ENCODE measurements around the gene ATP1A2. TPM values are rescaled to one million over a fixed set of nuclear protein-coding genes. Genes with fewer than 3 reads are reported as not detected.
A peak's percentile ranks its signal among the peaks of the same experiment; 100 is the strongest.

Gene ATP1A2
- not detected in 2 replicates for total RNA-seq (2014; rRNA removed; shearing (Covaris generic); ENCODE audit: low replicate concordance)

DNA sequence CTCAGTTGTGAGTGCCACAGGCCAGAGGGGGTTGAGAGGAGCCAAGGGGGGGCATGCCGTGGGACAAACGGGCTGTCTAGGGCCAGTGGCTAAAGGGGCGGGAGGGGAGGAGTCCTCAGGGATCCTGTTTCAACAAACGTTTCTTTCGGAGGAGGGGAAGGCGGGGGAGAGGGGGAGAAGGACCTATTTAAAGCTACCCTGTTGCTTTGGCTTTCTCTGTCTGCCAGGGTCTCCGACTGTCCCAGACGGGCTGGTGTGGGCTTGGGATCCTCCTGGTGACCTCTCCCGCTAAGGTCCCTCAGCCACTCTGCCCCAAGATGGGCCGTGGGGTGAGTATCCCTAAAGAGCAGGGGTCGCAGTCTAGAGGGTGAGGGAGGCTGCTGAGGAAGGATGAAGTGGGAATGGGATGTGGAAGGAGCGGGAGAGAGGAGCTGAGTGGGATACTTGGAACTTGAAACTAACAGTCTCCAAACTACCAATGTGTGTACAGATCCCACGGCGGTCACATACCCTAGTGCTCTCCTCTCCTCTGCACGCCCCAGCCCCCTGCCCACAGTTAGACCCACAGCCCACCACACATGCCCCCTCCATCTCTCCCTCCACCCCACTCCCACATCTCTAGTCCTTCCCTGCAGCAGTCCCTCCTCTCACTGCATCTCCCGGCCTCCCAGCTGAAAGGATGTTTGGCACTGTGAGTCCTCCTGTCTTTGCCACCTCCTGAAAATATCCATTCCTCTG lies at the start of gene ATP1A2:
ATP1A2 (plus strand) TSS at position 215 of the 738 bp plus-strand sequence; CDS start at position 318, 103 bp downstream.
- H3K4me3 ChIP-seq (ENCODE audit: low read length), result no peak within 1 kb of the TSS
- no peaks in the 10 kb centered on the region for H3K27me3 ChIP-seq (ENCODE audit: low read length)
- H3K79me2 ChIP-seq (ENCODE audit: low read length), result no peaks in the 10 kb centered on the region
- no peaks in the 10 kb centered on the region for H3K9me3 ChIP-seq (ENCODE audit: low read length)
- H2AFZ ChIP-seq (ENCODE audit: low read length), result no peak within 1 kb of the TSS
- no peak for DNase-seq
- H4K20me1 ChIP-seq (ENCODE audit: insufficient read depth, low read depth, low read length), result no peaks in the 10 kb centered on the region
- H3K36me3 ChIP-seq (ENCODE audit: insufficient read depth, low read length), result no peaks in the 10 kb centered on the region
- H3K4me2 ChIP-seq (ENCODE audit: low read depth, low read length, poor library complexity, severe bottlenecking), result no peak within 1 kb of the TSS
- H3K4me1 ChIP-seq (ENCODE audit: low read length), result no peaks in the 10 kb centered on the region
- no peaks in the 10 kb centered on the region for H3K9me2 ChIP-seq (replicated peaks; ENCODE audit: insufficient read depth, low read length)
- H3K9ac ChIP-seq (ENCODE audit: low read length), result no peak within 1 kb of the TSS
- no peak within 1 kb of the TSS for H3K27ac ChIP-seq (ENCODE audit: low read length)

DNA sequence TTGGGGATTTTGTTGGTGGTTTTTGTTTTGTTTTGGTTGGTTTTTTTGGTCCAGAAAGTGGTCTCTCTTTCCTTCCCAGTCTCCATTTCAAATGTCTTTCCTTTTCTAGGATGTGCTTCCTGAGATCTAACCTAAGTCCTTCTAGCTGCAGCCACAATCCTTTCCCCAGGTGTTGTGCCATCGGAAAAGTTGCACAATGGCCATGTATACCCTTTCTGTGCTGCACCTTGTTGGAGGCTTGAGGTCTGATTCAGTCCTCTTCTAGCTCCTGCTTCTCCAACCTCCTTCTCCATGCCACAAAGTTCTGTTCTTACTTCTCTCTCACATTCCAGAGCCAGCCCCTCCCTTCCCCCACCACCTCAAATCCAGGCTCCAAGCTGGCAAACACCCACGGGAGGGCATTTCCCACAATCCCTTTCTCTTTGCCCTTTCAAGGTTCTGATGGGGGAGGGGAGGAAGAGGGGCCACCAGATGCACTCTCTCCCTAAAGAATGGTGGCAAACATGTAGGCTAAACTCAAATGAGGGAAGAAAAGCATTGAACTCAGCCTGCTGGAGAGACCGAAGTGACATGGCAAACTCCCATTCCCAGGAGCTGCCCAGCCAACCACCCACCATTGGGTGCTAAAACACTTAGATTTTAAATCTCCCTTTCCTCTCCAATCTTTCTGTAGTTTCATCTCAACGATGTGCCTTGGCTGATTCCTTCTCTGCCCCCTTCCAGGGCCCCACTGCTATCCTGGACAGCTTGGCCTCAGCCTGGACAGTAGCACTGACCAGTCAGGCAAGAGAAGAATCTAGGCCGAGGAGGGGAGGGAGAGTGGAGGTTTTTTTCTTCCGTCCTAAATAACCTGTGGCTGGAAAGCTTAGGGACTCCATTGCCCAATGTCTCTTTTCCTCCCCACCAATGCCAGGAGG lies 48.5 kb upstream of the ATP1A2 start:
- DNase-seq, result no peak
- Histone ChIP-seq H3K9me3 (ENCODE audit: low read length) (no peaks in the 10 kb centered on the region), H3K9ac (ENCODE audit: low read length) (no peak overlapping the region), H4K20me1 (ENCODE audit: insufficient read depth, low read depth, low read length) (no peaks in the 10 kb centered on the region), H3K27me3 (ENCODE audit: low read length) (no peaks in the 10 kb centered on the region), H3K4me1 (ENCODE audit: low read length) (peaks cover 13% of the 10 kb centered on the region), H3K36me3 (ENCODE audit: insufficient read depth, low read length) (no peaks in the 10 kb centered on the region), H3K9me2 (replicated peaks; ENCODE audit: insufficient read depth, low read length) (no peaks in the 10 kb centered on the region), H3K27ac (ENCODE audit: low read length) (no peak overlapping the region), H3K4me2 (ENCODE audit: low read depth, low read length, poor library complexity, severe bottlenecking) (no peak overlapping the region), H3K4me3 (ENCODE audit: low read length) (no peak overlapping the region), H3K79me2 (ENCODE audit: low read length) (no peaks in the 10 kb centered on the region), H2AFZ (ENCODE audit: low read length) (no peak overlapping the region)

DNA sequence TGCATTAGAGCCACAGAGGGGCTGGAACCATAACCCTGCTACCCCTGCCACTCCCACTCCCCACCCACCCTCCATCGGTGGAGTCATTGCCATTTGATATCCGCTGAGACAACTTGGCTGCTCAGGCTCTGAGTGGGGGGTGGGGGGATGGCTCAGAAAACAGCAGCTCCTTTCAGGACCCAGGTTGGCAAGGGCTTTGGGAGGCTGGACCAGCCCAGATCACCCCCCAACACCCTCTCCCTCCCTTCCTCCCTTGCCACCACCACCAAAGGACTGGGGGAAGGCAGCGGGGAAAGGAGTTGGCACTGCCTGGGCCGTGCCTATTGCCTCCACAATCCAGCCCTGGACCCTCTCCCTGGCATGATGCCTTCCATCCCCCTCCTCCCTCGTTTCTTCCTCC lies 47.3 kb upstream of the ATP1A2 start:
- no peak for DNase-seq
- Histone ChIP-seq H3K27me3 (ENCODE audit: low read length) (no peaks in the 10 kb centered on the region), H3K4me2 (ENCODE audit: low read depth, low read length, poor library complexity, severe bottlenecking) (no peak overlapping the region), H3K4me3 (ENCODE audit: low read length) (no peak overlapping the region), H3K36me3 (ENCODE audit: insufficient read depth, low read length) (no peaks in the 10 kb centered on the region), H2AFZ (ENCODE audit: low read length) (no peak overlapping the region), H4K20me1 (ENCODE audit: insufficient read depth, low read depth, low read length) (no peaks in the 10 kb centered on the region), H3K4me1 (ENCODE audit: low read length) (peaks cover 13% of the 10 kb centered on the region), H3K9me3 (ENCODE audit: low read length) (no peaks in the 10 kb centered on the region), H3K9me2 (replicated peaks; ENCODE audit: insufficient read depth, low read length) (no peaks in the 10 kb centered on the region), H3K79me2 (ENCODE audit: low read length) (no peaks in the 10 kb centered on the region), H3K27ac (ENCODE audit: low read length) (no peak overlapping the region), H3K9ac (ENCODE audit: low read length) (no peak overlapping the region)

DNA sequence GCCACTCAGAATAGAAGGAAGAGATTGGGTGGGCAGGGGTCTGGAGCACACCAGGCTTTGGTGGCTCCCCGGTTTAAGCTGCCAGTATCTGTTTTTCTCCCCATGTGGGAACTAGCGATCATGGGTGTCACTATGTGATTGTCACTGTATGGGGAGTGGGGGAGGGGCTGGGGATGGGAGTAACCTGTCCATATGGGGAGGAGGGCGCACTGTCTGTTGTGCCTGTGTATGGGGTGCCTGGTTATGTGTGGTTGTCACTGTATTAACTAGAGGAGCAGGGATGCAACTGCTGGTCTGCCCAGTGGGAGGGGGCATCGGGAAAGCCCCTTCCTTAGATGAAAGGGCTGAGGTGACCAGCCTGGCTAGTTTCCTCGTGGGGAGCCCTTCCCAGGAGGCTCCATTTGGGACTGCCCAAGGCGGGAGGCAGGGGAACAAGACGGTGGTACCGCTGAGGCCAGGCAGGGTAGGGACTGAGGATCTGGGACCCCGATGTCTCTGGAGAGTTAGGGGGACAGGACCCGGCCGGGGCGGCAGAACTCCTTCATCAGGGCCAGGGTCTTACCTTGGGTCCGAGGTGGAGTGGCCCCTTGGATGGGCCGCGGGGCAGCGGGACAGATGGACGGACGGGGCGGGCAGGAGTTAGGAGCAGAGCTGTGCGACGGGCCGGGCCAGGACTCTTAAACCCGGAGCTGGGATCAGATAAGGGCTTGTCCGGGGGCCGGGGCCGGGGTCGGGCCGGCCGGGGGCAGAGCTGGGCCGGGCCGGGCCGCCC lies 45.9 kb upstream of the ATP1A2 start, which contains the start of gene KCNJ10:
KCNJ10 (minus strand) TSS at position 701 of the 772 bp plus-strand sequence. CDS start 27,628 bp downstream, outside the sequence.
- Histone ChIP-seq H3K9me3 (ENCODE audit: low read length) (no peaks in the 10 kb centered on the region), H3K4me3 (ENCODE audit: low read length) (peak within 1 kb of the TSS; percentile 67), H3K9me2 (replicated peaks; ENCODE audit: insufficient read depth, low read length) (no peaks in the 10 kb centered on the region), H3K27me3 (ENCODE audit: low read length) (no peaks in the 10 kb centered on the region), H3K79me2 (ENCODE audit: low read length) (no peaks in the 10 kb centered on the region), H3K36me3 (ENCODE audit: insufficient read depth, low read length) (no peaks in the 10 kb centered on the region), H3K4me2 (ENCODE audit: low read depth, low read length, poor library complexity, severe bottlenecking) (peak within 1 kb of the TSS; percentile 72), H3K9ac (ENCODE audit: low read length) (peak within 1 kb of the TSS; percentile 47), H2AFZ (ENCODE audit: low read length) (peak within 1 kb of the TSS; percentile 36), H3K27ac (ENCODE audit: low read length) (no peak within 1 kb of the TSS), H4K20me1 (ENCODE audit: insufficient read depth, low read depth, low read length) (no peaks in the 10 kb centered on the region), H3K4me1 (ENCODE audit: low read length) (peaks cover 13% of the 10 kb centered on the region)
- DNase-seq, result no peak

DNA sequence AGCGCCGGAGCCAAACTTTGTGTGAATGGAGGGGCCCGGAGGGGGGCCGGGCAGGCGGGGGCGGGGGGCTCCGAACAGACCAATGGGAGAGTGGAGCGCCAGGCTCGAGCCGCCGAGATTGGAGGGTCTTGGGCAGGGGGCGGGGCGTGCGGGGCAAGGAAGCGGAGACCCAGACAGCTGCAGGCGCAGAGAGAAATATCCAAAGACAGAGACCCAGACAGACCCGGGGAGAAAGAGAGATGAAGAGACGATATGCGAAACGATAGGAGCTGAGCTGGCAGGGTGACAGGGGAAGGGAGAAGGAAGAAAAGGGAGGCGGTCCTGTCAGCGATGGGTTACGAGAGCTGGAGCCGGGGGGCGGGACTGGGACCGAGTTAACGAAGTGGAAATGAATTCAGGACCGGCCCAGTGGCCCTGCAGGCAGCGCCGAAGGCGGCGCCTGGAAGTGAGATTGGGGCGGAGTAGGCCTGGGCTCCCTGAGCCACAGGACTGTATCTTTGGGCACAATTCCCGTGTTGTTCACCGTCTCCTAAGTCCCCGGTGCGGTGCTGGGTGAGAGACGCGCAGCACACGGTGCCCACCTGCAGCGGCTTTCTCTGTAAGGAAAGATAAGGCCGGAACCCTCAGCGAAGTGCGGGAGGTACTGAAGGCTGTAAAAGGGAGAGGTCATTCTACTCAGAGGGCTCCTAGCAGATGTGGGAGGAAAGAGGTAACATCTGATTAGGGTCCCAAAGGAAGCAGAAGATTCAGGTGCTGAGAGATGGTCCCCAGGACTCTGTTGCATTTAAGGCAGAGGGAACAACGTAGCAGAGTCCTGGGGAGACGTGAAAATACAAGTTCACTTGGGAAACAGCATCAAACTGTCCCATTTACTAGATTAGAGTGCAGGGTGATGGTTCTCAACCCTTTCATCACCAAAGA lies 45.1 kb upstream of the ATP1A2 start:
- Histone ChIP-seq H3K27me3 (ENCODE audit: low read length) (no peaks in the 10 kb centered on the region), H3K27ac (ENCODE audit: low read length) (no peak overlapping the region), H3K4me3 (ENCODE audit: low read length) (peak overlapping the region; percentile 67), H4K20me1 (ENCODE audit: insufficient read depth, low read depth, low read length) (no peaks in the 10 kb centered on the region), H3K4me1 (ENCODE audit: low read length) (peaks cover 13% of the 10 kb centered on the region), H3K4me2 (ENCODE audit: low read depth, low read length, poor library complexity, severe bottlenecking) (peak overlapping the region; percentile 72), H3K9me3 (ENCODE audit: low read length) (no peaks in the 10 kb centered on the region), H3K9ac (ENCODE audit: low read length) (peak overlapping the region; percentile 47), H3K36me3 (ENCODE audit: insufficient read depth, low read length) (no peaks in the 10 kb centered on the region), H2AFZ (ENCODE audit: low read length) (peak overlapping the region; percentile 36), H3K9me2 (replicated peaks; ENCODE audit: insufficient read depth, low read length) (no peaks in the 10 kb centered on the region), H3K79me2 (ENCODE audit: low read length) (no peaks in the 10 kb centered on the region)
- peak; percentile 89 for DNase-seq

DNA sequence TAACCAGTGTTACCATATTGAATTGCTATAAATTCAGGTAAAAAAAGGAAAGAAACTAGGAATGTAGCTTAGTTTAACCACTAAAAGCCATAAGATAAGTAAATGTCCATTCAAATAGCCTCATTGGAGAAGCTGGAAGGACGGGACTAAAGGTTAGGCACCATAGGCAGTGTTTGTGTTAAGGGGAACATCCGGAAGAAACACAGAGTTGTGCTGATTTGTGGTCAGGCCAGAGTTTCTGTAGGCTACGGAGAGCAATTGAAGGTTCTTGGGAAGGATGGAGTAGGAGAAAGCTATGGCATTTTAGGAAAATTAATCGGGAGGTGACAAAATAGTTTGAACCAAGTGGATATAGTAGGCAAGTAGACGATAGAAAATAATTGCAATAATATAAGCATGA lies 44.3 kb upstream of the ATP1A2 start:
- Histone ChIP-seq H3K4me3 (ENCODE audit: low read length) (no peak overlapping the region), H3K9me3 (ENCODE audit: low read length) (no peaks in the 10 kb centered on the region), H3K27ac (ENCODE audit: low read length) (no peak overlapping the region), H4K20me1 (ENCODE audit: insufficient read depth, low read depth, low read length) (no peaks in the 10 kb centered on the region), H3K9ac (ENCODE audit: low read length) (no peak overlapping the region), H3K27me3 (ENCODE audit: low read length) (no peaks in the 10 kb centered on the region), H3K9me2 (replicated peaks; ENCODE audit: insufficient read depth, low read length) (no peaks in the 10 kb centered on the region), H3K36me3 (ENCODE audit: insufficient read depth, low read length) (no peaks in the 10 kb centered on the region), H3K4me1 (ENCODE audit: low read length) (peaks cover 13% of the 10 kb centered on the region), H3K4me2 (ENCODE audit: low read depth, low read length, poor library complexity, severe bottlenecking) (no peak overlapping the region), H2AFZ (ENCODE audit: low read length) (no peak overlapping the region), H3K79me2 (ENCODE audit: low read length) (no peaks in the 10 kb centered on the region)
- DNase-seq, result no peak

DNA sequence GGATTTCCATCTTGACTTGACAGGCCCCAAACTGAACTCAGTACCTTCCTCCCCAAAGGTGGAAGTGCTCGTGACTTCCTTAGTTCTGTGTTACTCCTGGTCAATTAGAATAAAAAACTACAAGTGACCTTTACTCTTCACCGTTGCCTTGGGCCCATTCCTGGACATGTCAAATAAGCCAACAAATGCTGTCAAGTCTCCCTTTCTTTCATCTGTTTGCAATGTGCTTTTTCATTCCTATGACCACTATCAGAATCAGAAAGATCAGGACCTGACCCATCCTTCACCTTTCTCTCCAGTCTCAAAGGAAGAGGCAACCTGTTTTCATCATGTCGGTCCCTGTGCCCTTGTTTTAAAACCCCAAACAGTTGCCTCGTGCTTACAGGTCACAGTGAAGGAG lies 40.7 kb upstream of the ATP1A2 start:
- DNase-seq, result no peak
- Histone ChIP-seq H3K4me3 (ENCODE audit: low read length) (no peak overlapping the region), H2AFZ (ENCODE audit: low read length) (no peak overlapping the region), H4K20me1 (ENCODE audit: insufficient read depth, low read depth, low read length) (no peaks in the 10 kb centered on the region), H3K4me1 (ENCODE audit: low read length) (peaks cover 17% of the 10 kb centered on the region), H3K4me2 (ENCODE audit: low read depth, low read length, poor library complexity, severe bottlenecking) (no peak overlapping the region), H3K27me3 (ENCODE audit: low read length) (no peaks in the 10 kb centered on the region), H3K27ac (ENCODE audit: low read length) (no peak overlapping the region), H3K9me3 (ENCODE audit: low read length) (no peaks in the 10 kb centered on the region), H3K79me2 (ENCODE audit: low read length) (no peaks in the 10 kb centered on the region), H3K9me2 (replicated peaks; ENCODE audit: insufficient read depth, low read length) (no peaks in the 10 kb centered on the region), H3K36me3 (ENCODE audit: insufficient read depth, low read length) (no peaks in the 10 kb centered on the region), H3K9ac (ENCODE audit: low read length) (no peak overlapping the region)

Measured in Karpas-422 (cell line).